ENCODE measurements around the gene ARHGEF5. TPM values are rescaled to one million over a fixed set of nuclear protein-coding genes. Genes with fewer than 3 reads are reported as not detected.

Gene ARHGEF5
- total RNA-seq, 2 experiments from 2014 or later: not detected

DNA sequence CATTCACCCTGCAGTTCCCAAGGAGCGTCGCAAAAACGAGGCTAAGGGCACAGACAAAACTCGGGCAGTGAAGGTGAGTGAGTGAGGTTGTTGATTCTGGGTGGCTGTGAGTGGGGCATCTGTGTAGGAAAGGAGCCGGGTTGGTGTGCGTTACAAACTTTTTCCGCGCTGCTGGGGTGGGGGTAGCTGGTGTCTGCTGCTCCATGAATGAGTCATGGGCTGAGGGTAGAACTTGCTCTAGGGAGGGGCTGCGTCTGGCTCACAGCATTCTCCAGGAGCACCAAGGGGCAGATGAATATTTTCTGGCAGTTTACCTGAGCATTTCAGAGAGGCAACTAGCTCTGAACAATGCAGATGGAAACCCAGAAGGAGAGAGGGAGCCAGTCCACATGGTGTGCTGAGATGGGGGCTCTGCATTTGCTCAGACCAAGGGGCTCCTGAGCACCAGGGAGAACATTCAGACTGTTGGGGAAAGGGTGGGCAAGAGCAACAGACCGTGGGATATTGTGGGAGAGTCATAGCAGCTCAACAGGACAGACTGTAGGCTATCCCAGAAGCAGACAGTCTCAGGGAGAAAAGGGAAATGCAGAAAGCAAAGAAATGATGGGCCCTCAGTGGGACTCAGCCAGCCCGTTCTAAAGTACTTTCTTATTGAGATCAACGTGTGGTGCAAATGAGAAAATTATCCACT is 29.5 kb downstream of the ARHGEF5 start:
- no peaks in the 10 kb centered on the region for H3K79me2 ChIP-seq (ENCODE audit: insufficient read depth, low read depth, low read length)
- no TSS peak for BruUV-seq (replicated peaks)
- no peak overlapping the region for H2AFZ ChIP-seq (ENCODE audit: low read length)
- H4K20me1 ChIP-seq (ENCODE audit: insufficient read depth, low read length): no peaks in the 10 kb centered on the region
- no peak for DNase-seq (ENCODE audit: low spot score)
- intact Hi-C loops (cut with micrococcal nuclease; ENCODE audit: unreplicated experiment): no loop called here
- no peak overlapping the region for H3K27ac ChIP-seq (ENCODE audit: low read depth, low read length, poor library complexity, severe bottlenecking)
- no peaks in the 10 kb centered on the region for H3K9me2 ChIP-seq (ENCODE audit: insufficient read depth, low read length)
- H3K9me3 ChIP-seq (ENCODE audit: low read length): no peaks in the 10 kb centered on the region
- POLR2A ChIA-PET: no interaction called here
- TF ChIP-seq EZH2phosphoT487 (IDR thresholded peaks at IDR 0.05; ENCODE audit: borderline replicate concordance, low read depth, low read length): no peak
- H3K36me3 ChIP-seq (ENCODE audit: insufficient read depth, low read length): no peaks in the 10 kb centered on the region
- H3K4me3 ChIP-seq (ENCODE audit: low read depth, low read length, poor library complexity, severe bottlenecking): no peak overlapping the region
- no peak overlapping the region for H3K4me2 ChIP-seq (ENCODE audit: low read length)
- CTCF ChIA-PET (ENCODE audit: unreplicated experiment): no interaction called here
- no peaks in the 10 kb centered on the region for H3K4me1 ChIP-seq (ENCODE audit: insufficient read depth, low read length, poor library complexity, severe bottlenecking)

DNA sequence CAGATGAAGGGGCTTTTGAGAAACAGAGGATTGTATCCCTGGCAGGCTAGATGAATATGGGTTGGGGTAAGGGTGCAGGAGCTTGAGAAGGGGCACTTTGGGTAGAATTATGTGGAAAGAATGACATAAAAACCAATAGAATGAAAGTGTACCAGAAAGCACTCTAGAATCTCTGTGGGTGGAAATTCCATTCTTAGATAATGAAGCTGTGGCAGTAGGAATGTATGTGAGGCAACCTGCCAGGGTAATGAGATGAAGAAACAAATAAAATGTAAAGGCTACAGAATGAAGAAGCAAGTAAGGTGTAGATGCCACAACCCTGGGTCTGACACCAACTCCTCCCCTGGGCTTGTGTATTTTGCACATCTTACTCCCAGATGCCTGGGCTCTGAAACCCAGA is 31.5 kb downstream of the ARHGEF5 start:
- Histone ChIP-seq H2AFZ (ENCODE audit: low read length) (no peak overlapping the region), H3K4me2 (ENCODE audit: low read length) (no peak overlapping the region), H3K9me2 (ENCODE audit: insufficient read depth, low read length) (no peaks in the 10 kb centered on the region), H4K20me1 (ENCODE audit: insufficient read depth, low read length) (no peaks in the 10 kb centered on the region), H3K4me3 (ENCODE audit: low read depth, low read length, poor library complexity, severe bottlenecking) (no peak overlapping the region), H3K79me2 (ENCODE audit: insufficient read depth, low read depth, low read length) (no peaks in the 10 kb centered on the region), H3K4me1 (ENCODE audit: insufficient read depth, low read length, poor library complexity, severe bottlenecking) (no peaks in the 10 kb centered on the region), H3K36me3 (ENCODE audit: insufficient read depth, low read length) (no peaks in the 10 kb centered on the region), H3K27ac (ENCODE audit: low read depth, low read length, poor library complexity, severe bottlenecking) (no peak overlapping the region), H3K9me3 (ENCODE audit: low read length) (no peaks in the 10 kb centered on the region)
- TF ChIP-seq, protein P1, sequence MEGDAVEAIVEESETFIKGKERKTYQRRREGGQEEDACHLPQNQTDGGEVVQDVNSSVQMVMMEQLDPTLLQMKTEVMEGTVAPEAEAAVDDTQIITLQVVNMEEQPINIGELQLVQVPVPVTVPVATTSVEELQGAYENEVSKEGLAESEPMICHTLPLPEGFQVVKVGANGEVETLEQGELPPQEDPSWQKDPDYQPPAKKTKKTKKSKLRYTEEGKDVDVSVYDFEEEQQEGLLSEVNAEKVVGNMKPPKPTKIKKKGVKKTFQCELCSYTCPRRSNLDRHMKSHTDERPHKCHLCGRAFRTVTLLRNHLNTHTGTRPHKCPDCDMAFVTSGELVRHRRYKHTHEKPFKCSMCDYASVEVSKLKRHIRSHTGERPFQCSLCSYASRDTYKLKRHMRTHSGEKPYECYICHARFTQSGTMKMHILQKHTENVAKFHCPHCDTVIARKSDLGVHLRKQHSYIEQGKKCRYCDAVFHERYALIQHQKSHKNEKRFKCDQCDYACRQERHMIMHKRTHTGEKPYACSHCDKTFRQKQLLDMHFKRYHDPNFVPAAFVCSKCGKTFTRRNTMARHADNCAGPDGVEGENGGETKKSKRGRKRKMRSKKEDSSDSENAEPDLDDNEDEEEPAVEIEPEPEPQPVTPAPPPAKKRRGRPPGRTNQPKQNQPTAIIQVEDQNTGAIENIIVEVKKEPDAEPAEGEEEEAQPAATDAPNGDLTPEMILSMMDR (conservative IDR thresholded peaks at IDR 0.05; ENCODE audit: low read length): no peak
- no peak for TF ChIP-seq EZH2phosphoT487 (IDR thresholded peaks at IDR 0.05; ENCODE audit: borderline replicate concordance, low read depth, low read length)
- ChIA-PET CTCF (ENCODE audit: unreplicated experiment) (no interaction called here), POLR2A (no interaction called here)
- no peak for DNase-seq (ENCODE audit: low spot score)
- no TSS peak for BruUV-seq (replicated peaks)
- intact Hi-C loops (cut with micrococcal nuclease; ENCODE audit: unreplicated experiment): no loop called here

DNA sequence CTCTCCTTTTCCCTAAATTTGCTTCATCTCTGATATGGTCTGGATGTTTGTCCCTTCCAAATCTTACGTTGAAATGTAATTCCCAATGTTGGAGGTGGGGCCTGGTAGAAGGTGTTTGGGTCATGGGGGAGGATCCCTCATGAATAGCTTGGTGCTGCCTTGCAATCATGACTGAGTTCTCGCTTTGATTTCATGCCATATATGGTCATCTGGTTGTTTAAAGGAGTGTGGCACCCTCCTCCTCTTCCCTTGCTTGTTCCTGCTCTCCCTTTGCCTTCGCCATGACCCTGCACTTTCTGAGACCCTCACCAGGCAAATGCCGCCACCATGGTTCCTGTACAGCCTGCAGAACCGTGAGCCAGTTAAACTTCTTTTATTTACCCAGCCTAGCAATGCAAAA is 33.7 kb downstream of the ARHGEF5 start:
- Histone ChIP-seq H3K36me3 (ENCODE audit: insufficient read depth, low read length) (no peaks in the 10 kb centered on the region), H3K4me3 (ENCODE audit: low read depth, low read length, poor library complexity, severe bottlenecking) (no peak overlapping the region), H2AFZ (ENCODE audit: low read length) (no peak overlapping the region), H3K79me2 (ENCODE audit: insufficient read depth, low read depth, low read length) (no peaks in the 10 kb centered on the region), H3K4me2 (ENCODE audit: low read length) (no peak overlapping the region), H4K20me1 (ENCODE audit: insufficient read depth, low read length) (no peaks in the 10 kb centered on the region), H3K9me3 (ENCODE audit: low read length) (no peaks in the 10 kb centered on the region), H3K9me2 (ENCODE audit: insufficient read depth, low read length) (no peaks in the 10 kb centered on the region), H3K4me1 (ENCODE audit: insufficient read depth, low read length, poor library complexity, severe bottlenecking) (no peaks in the 10 kb centered on the region), H3K27ac (ENCODE audit: low read depth, low read length, poor library complexity, severe bottlenecking) (no peak overlapping the region)
- ChIA-PET POLR2A (no interaction called here), CTCF (ENCODE audit: unreplicated experiment) (no interaction called here)
- intact Hi-C loops (cut with micrococcal nuclease; ENCODE audit: unreplicated experiment): no loop called here
- DNase-seq (ENCODE audit: low spot score): no peak
- TF ChIP-seq, protein P1 (conservative IDR thresholded peaks at IDR 0.05; ENCODE audit: low read length): no peak
- TF ChIP-seq EZH2phosphoT487 (IDR thresholded peaks at IDR 0.05; ENCODE audit: borderline replicate concordance, low read depth, low read length): no peak
- no TSS peak for BruUV-seq (replicated peaks)
